ENCODE results near the gene TUBAL3. TPM values are rescaled to one million over a fixed set of nuclear protein-coding genes. Genes with fewer than 3 reads are reported as not detected.

The TUBAL3 gene
- total and polyA plus RNA-seq, 2 of the 4 experiments (the other 2 are of a cell fraction) = not detected

- no peaks in the 10 kb centered on the region for H3K9me1 ChIP-seq (ENCODE audit: insufficient read depth, low read length)
- no peak overlapping the region for H3K14ac ChIP-seq (replicated peaks; ENCODE audit: low read depth, low read length)
- H2AFZ ChIP-seq (replicated peaks; ENCODE audit: low read length, poor library complexity) = no peak overlapping the region
- no peak overlapping the region for H3K56ac ChIP-seq (ENCODE audit: extremely low read depth, insufficient read depth, low read length)
- no peak overlapping the region for H2AK5ac ChIP-seq (ENCODE audit: low read depth, low read length)
- H3K18ac ChIP-seq (ENCODE audit: low read depth, low read length) = no peak overlapping the region
- ChIA-PET POLR2A (ENCODE audit: unreplicated experiment) (no interaction called here), CTCF (no interaction called here)
- no peak overlapping the region for H4K8ac ChIP-seq (ENCODE audit: low read depth in 2 of 2, low read length in 2 of 2)
- peaks cover 7 to 31% of the 10 kb centered on the region in 2 experiments; a peak in 3 of 4 replicates for H3K79me1 ChIP-seq (ENCODE audit: low read depth in 1 of 2, low read length in 2 of 2)
- no peak overlapping the region for H3K4ac ChIP-seq (ENCODE audit: low read depth, low read length)
- no peak overlapping the region for H2BK5ac ChIP-seq (ENCODE audit: low read depth, low read length, poor library complexity, severe bottlenecking)
- peaks cover 5% of the 10 kb centered on the region; the same call in 1 of the 2 replicates for H3K4me1 ChIP-seq (ENCODE audit: control insufficient read depth, insufficient read depth, low read length)
- H2BK15ac ChIP-seq (ENCODE audit: low read depth, low read length) = no peak overlapping the region
- DNase-seq = no peak
- dilution Hi-C loops (cut with HindIII; ENCODE audit: low sequenced_read_pairs, unreplicated experiment) = no loop called here
- no peak overlapping the region for H4K5ac ChIP-seq (ENCODE audit: low read depth, low read length)
- no peak overlapping the region for H3K4me3 ChIP-seq (ENCODE audit: insufficient read depth, low read depth, low read length)
- TF ChIP-seq RCOR1 (IDR thresholded peaks at IDR 0.05; ENCODE audit: insufficient replicate concordance, low read length) (no peak), SMC3 (IDR thresholded peaks at IDR 0.05; ENCODE audit: low read depth, low read length) (no peak), NFE2L2 (IDR thresholded peaks at IDR 0.05; ENCODE audit: low read depth, low read length) (no peak), CTCF (conservative IDR thresholded peaks at IDR 0.05; ENCODE audit: low read depth, low read length) (no peak), ELK1 (IDR thresholded peaks at IDR 0.05; ENCODE audit: borderline replicate concordance, low read depth, low read length) (no peak), POLR2A (IDR thresholded peaks at IDR 0.05; ENCODE audit: low read depth, low read length) (no peak), FOS (IDR thresholded peaks at IDR 0.05; ENCODE audit: low read depth, low read length) (no peak), CEBPB (IDR thresholded peaks at IDR 0.05; ENCODE audit: low read depth, low read length) (no peak), MAZ (IDR thresholded peaks at IDR 0.05; ENCODE audit: borderline replicate concordance, low read depth, low read length) (no peak)
- intact Hi-C loops (cut with micrococcal nuclease) = no loop called here
- H2AK9ac ChIP-seq (replicated peaks; ENCODE audit: low read depth, low read length, poor library complexity) = no peak overlapping the region
- no peak overlapping the region for H3K9ac ChIP-seq (ENCODE audit: low read depth, low read length)
- no peak overlapping the region for H2BK120ac ChIP-seq (ENCODE audit: low read depth, low read length)
- BruUV-seq (replicated peaks) = no TSS peak
- H3K27ac ChIP-seq (ENCODE audit: insufficient read depth, low read length) = no peak overlapping the region
- no peaks in the 10 kb centered on the region for H3K27me3 ChIP-seq (ENCODE audit: control insufficient read depth, insufficient read depth, low read length)
- H4K20me1 ChIP-seq (ENCODE audit: insufficient read depth, low read length) = no peaks in the 10 kb centered on the region
- 95% methylated on average over 7 of the region's 13 CpGs; no CpG with 5 or more reads in 1 of the 2 experiments for WGBS, 2 experiments (ENCODE audit: extremely low coverage in 2 of 2, insufficient read length in 1 of 2)
- H3K23ac ChIP-seq (ENCODE audit: low read depth, low read length) = no peak overlapping the region
- in situ Hi-C loops (cut with MboI; ENCODE audit: low sequenced_read_pairs) = loop anchor here (25.0 kb wide), 1 partner anchor 408 kb away; no protein-coding TSS in a partner anchor
- H4K91ac ChIP-seq (ENCODE audit: insufficient read depth, low read depth, low read length) = no peak overlapping the region
- no peak for ATAC-seq (ENCODE audit: low read depth)
- H2BK20ac ChIP-seq (ENCODE audit: low read depth, low read length) = no peak overlapping the region
- no peaks in the 10 kb centered on the region for H3K9me3 ChIP-seq (ENCODE audit: control insufficient read depth, insufficient read depth, low read length)
- peaks cover 25% of the 10 kb centered on the region for H3K36me3 ChIP-seq (ENCODE audit: control insufficient read depth, insufficient read depth, low read length)
- no peak overlapping the region for H3K4me2 ChIP-seq (ENCODE audit: low read depth, low read length)
These were observed 49.3 kb upstream of the TUBAL3 start for GRCh38 chr10:5453749-5454489.
